Transverse colon (tissue), 4 donors: ENCODE data around the gene NDUFS6.

ENCODE experiments used
- CTCF ChIP-seq, 5 experiments: fragments of 200-600 bp in 3 of 5; fragments of 450-650 bp in 2 of 5; sonication (generic) in 3 of 5; IDR thresholded peaks; 1 replicate in 2 of 5; 2 replicates in 3 of 5; pipeline ENCODE4 v1.5.1; 2016 to 2017; ENCODE audit warnings: antibody characterized with exemption in 5 of 5, inconsistent platforms in 3 of 5, mild to moderate bottlenecking in 2 of 5, moderate library complexity in 1 of 5
- POLR2AphosphoS5 ChIP-seq, 3 donors: sonication (generic); formaldehyde crosslinking; IDR thresholded peaks; one replicate each; pipeline ENCODE4 v1.6.1; 2016; ENCODE audit warnings: antibody characterized with exemption in 3 of 3

DNA sequence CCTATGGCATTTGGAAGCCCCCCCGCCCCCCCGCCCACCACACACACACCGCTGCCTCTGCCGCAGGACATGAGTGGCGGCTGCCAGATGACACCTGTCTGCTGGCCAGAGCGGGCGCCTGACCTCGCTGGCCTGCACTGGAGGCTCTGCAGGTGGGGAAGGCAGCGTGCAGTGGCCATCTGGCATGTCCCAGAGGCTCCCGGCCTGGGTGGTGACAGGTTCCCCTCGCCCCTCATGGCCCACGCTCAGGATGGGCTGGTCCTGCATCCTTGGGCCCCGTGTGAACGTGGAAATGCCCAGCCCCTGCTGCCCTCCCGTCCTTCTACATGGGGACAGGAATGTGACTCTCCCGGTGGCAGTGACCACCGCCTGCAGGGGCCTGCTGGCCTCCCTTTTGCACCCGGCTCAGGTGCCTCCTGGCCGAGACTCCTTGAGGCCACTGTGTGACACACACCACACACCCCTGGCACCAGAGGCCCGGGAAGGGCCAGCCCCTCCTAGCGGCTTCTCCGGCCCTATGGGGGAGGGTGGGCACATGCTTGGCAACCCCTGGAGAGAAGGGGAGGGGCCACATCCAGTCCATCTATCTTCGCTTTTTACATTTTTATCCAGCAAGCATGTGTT, 51.2 kb downstream of the NDUFS6 start:
- TF ChIP-seq POLR2AphosphoS5 (IDR thresholded peaks at IDR 0.05) (no peak), CTCF (IDR thresholded peaks at IDR 0.05) (no peak)
